Measurements from ENCODE around the gene CNKSR1.

DNA sequence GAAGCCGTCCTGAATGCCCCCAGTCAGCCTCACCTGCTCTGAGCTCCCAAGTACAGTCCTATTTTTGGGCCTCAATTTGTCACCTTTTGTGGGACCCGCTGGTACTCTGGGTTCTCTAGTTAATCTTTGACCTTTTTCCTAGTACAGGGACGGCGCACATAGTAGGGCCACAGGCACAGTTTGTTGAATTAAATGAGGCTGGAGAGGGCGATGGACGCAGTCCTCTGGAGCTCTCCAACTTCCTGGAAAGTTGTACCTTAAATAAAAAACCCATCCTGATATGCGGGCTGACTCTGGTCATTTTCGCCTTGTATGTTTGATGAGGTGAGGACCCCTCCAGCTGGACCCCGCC, 13.6 kb upstream of the CNKSR1 start:
- no peak for TF ChIP-seq EZH2 (IDR thresholded peaks at IDR 0.05; ENCODE audit: low read length)
- TF ChIP-seq, protein P1, sequence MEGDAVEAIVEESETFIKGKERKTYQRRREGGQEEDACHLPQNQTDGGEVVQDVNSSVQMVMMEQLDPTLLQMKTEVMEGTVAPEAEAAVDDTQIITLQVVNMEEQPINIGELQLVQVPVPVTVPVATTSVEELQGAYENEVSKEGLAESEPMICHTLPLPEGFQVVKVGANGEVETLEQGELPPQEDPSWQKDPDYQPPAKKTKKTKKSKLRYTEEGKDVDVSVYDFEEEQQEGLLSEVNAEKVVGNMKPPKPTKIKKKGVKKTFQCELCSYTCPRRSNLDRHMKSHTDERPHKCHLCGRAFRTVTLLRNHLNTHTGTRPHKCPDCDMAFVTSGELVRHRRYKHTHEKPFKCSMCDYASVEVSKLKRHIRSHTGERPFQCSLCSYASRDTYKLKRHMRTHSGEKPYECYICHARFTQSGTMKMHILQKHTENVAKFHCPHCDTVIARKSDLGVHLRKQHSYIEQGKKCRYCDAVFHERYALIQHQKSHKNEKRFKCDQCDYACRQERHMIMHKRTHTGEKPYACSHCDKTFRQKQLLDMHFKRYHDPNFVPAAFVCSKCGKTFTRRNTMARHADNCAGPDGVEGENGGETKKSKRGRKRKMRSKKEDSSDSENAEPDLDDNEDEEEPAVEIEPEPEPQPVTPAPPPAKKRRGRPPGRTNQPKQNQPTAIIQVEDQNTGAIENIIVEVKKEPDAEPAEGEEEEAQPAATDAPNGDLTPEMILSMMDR (optimal IDR thresholded peaks at IDR 0.05 in 1 of 3, IDR thresholded peaks at IDR 0.05 in 1 of 3, conservative IDR thresholded peaks at IDR 0.05 in 1 of 3; ENCODE audit: extremely low read depth in 1 of 3, insufficient read depth in 2 of 3, low read length in 3 of 3), result no peak

Data from keratinocyte (primary cell).